Uterus (tissue), 4 donors: ENCODE data around the gene DLEU7. TPM values are rescaled to one million over a fixed set of nuclear protein-coding genes. Genes with fewer than 3 reads are reported as not detected.

Source experiments
- DNase-seq, 2 donors: peaks; one replicate each; pipeline ENCODE4 v3.0.0-alpha.2; 2019 to 2020
- H3K27ac ChIP-seq, 2 donors: fragments of 200-600 bp; sonication (generic); 1 replicate in 1 of 2; 2 replicates in 1 of 2; pipeline ENCODE4 v1.5.1; 2016 to 2018
- H3K27me3 ChIP-seq, 2 donors: fragments of 200-600 bp; sonication (generic); one replicate each; pipeline ENCODE4 v1.5.1; 2018 to 2019; ENCODE audit warnings: control low read depth in 1 of 2
- H3K36me3 ChIP-seq, 2 donors: fragments of 200-600 bp; sonication (generic); one replicate each; pipeline ENCODE4 v1.5.1; 2019; ENCODE audit warnings: control low read depth in 1 of 2
- H3K4me1 ChIP-seq, 2 donors: fragments of 200-600 bp; sonication (generic); one replicate each; pipeline ENCODE4 v1.5.1; 2018 to 2019; ENCODE audit warnings: control low read depth in 1 of 2
- H3K4me3 ChIP-seq, 2 donors: fragments of 200-600 bp; sonication (generic); 1 replicate in 1 of 2; 2 replicates in 1 of 2; pipeline ENCODE4 v1.5.1; 2018 to 2019; ENCODE audit warnings: mild to moderate bottlenecking in 1 of 2
- H3K9me3 ChIP-seq, 2 donors: fragments of 200-600 bp; sonication (generic); one replicate each; pipeline ENCODE4 v1.5.1; 2019; ENCODE audit warnings: control low read depth in 1 of 2
- POLR2A ChIP-seq, 2 donors: fragments of 450-650 bp; IDR thresholded peaks; one replicate each; pipeline ENCODE4 v1.6.1; 2016; ENCODE audit warnings: antibody characterized with exemption in 2 of 2, mild to moderate bottlenecking in 1 of 2, moderate library complexity in 1 of 2
- intact Hi-C: fragments of 100-400 bp; cut with DNase I; formaldehyde crosslinking; loops from one replicate; pipeline ENCODE4 v1.15.1; 2023; ENCODE audit warnings: low total_unique reads
- total RNA-seq, 4 donors: library from RNA; depleted of rRNA in 3 of 4; stranded (reverse); fragments of >200 nt in 3 of 4; gene quantifications; one replicate each; pipeline versions ENCODE4 v1.1.0 to v1.2.4, GENCODE V29; 2014 to 2023
- TF ChIP-seq, protein P1 (sequence below), 4 experiments: fragments of 200-600 bp in 2 of 4; fragments of 450-650 bp in 2 of 4; sonication (generic) in 2 of 4; IDR thresholded peaks; one replicate each; pipeline ENCODE4 v1.5.1; 2016 to 2019; ENCODE audit warnings: antibody characterized with exemption in 4 of 4, mild to moderate bottlenecking in 2 of 4, moderate library complexity in 1 of 4
- donor health status: DM: yes; HTN: yes; CAD: no.

The DLEU7 gene
- total RNA-seq, 4 donors from 2014 or later, result not detected

DNA sequence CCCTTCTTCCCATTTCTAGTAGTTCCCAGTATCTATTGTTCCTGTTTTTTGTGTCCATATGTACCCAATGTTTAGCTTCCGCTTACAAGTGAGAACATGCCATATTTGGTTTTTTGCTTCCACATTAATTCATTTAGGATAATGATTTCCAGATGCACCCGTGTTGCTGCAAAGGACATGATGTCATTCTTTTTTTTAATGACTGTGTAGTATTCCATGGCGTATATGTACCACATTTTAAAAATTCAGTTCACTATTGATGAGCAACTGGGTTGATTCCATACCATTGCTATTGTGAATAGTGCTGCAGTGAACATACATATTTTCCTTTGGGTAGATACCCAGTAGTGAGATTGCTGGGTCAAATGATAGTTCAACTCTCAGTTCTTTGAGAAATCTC, 50.5 kb downstream of the DLEU7 start:
- TF ChIP-seq, protein P1, sequence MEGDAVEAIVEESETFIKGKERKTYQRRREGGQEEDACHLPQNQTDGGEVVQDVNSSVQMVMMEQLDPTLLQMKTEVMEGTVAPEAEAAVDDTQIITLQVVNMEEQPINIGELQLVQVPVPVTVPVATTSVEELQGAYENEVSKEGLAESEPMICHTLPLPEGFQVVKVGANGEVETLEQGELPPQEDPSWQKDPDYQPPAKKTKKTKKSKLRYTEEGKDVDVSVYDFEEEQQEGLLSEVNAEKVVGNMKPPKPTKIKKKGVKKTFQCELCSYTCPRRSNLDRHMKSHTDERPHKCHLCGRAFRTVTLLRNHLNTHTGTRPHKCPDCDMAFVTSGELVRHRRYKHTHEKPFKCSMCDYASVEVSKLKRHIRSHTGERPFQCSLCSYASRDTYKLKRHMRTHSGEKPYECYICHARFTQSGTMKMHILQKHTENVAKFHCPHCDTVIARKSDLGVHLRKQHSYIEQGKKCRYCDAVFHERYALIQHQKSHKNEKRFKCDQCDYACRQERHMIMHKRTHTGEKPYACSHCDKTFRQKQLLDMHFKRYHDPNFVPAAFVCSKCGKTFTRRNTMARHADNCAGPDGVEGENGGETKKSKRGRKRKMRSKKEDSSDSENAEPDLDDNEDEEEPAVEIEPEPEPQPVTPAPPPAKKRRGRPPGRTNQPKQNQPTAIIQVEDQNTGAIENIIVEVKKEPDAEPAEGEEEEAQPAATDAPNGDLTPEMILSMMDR (IDR thresholded peaks at IDR 0.05), result no peak
- no peak for TF ChIP-seq POLR2A (IDR thresholded peaks at IDR 0.05)
- Histone ChIP-seq H3K27me3 (no peaks in the 10 kb centered on the region), H3K36me3 (no peaks in the 10 kb centered on the region), H3K9me3 (no peaks in the 10 kb centered on the region), H3K27ac (no peak overlapping the region), H3K4me1 (no peaks in the 10 kb centered on the region), H3K4me3 (no peak overlapping the region)
- no peak for DNase-seq
- intact Hi-C loops, result no loop called here

DNA sequence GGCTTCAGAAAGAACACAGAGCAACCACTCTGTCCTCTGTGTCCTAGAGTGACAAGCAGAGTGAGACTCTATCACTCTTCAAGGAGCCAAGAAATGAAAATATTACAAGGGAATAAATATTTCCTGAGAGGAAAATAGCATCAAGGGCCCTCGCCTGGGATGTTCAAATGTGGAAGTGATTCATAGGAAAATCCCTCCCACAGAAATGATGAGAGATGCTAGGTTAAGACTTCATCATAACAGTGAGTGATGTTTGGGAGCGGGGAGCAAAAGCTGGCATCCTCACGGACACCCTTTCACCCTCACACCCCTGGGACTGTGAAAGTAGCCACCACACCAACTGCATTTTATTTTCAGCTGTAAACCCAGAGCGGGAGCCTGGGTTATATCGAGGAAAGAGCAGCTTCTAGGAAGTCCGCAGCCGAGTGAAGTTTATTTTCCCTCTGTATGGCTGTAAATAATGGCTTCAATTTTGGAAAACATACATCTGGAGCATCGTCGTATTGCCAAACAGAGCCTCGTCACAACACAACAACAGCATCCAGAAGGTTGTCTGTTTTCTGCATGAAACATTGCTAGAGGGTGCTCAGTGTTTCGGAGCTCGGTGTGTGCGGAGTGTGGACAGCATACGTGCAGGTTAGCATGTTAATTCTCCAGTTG, 54.8 kb downstream of the DLEU7 start:
- DNase-seq, result no peak
- H3K9me3 ChIP-seq, result no peaks in the 10 kb centered on the region
- no peak overlapping the region for H3K27ac ChIP-seq
- no peak overlapping the region for H3K4me3 ChIP-seq
- intact Hi-C loops, result no loop called here
- no peaks in the 10 kb centered on the region for H3K36me3 ChIP-seq
- H3K4me1 ChIP-seq, result no peaks in the 10 kb centered on the region
- TF ChIP-seq POLR2A (IDR thresholded peaks at IDR 0.05), result no peak
- TF ChIP-seq, protein P1 (IDR thresholded peaks at IDR 0.05), result no peak
- no peaks in the 10 kb centered on the region for H3K27me3 ChIP-seq

DNA sequence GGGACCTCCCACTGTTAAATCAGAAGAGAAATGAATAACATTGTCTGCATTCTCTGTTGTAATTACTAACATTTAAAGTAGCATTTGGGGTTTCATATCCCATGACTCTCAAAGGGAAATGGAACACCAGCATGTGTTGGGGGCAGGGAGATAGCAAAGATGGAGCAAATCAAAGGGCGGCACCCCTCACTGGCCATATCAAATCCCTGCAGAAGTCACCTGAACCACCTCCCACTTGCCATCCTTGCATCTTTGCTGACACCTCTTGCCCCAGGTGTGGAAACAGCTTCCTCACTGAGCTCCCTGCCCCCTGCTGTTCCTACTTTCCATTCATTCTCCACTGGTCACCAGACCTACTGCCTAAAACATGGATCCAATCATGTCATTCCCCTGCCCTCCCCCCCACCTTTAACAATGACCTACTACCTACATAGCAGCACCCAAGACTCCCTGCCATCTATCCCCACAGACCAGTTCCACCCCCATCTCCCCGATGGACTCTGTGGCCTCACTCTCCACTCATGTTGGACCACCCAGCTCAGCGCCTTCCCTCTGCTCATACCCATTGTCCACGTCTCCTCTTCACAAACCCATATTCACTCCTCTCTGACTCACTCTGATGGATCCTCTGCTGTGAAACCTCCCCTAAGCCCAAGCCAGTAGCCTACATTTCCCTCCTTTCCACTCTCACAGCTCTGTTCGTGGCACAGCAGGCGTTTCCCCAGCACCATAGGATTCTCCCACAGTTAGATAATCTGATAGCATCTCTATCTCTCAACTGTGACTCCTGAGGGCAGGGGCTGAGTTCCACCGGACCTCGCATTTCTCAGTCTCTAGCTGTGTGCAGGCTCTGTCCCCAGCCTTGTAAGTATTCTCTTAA, 55.9 kb downstream of the DLEU7 start:
- Histone ChIP-seq H3K36me3 (no peaks in the 10 kb centered on the region), H3K4me1 (no peaks in the 10 kb centered on the region), H3K9me3 (no peaks in the 10 kb centered on the region), H3K27me3 (no peaks in the 10 kb centered on the region), H3K27ac (no peak overlapping the region), H3K4me3 (no peak overlapping the region)
- intact Hi-C loops, result no loop called here
- TF ChIP-seq, protein P1 (IDR thresholded peaks at IDR 0.05), result no peak
- TF ChIP-seq POLR2A (IDR thresholded peaks at IDR 0.05), result no peak
- DNase-seq, result no peak

DNA sequence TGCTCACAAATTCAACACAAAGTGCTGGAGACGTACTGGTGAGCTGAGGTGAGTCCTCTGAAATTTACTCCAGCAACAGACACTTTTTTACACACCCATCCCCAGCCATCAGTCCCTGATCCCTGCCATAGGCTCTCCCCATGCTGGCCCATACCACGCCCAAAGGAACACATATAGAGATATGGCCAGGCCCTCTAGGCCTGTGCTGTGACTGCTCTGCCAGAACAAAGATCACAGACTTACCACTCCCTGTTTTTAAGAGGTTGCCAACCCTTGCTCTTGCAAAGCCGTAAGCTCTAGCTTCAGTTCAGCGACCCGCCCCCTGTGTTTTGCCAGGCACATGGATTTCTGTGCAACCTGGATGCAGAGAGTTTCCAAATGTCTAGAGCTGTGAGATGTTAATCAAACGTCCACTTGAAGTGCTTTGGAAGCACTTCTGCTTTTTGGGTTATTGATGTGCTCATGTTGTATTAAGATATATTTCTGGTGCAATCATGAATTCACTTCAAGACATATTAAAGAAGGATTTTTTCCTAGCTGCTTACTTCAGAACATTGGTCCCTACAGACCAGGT, 59.7 kb downstream of the DLEU7 start:
- no peak for TF ChIP-seq POLR2A (IDR thresholded peaks at IDR 0.05)
- TF ChIP-seq, protein P1 (IDR thresholded peaks at IDR 0.05), result no peak
- intact Hi-C loops, result no loop called here
- Histone ChIP-seq H3K27me3 (no peaks in the 10 kb centered on the region), H3K9me3 (no peaks in the 10 kb centered on the region), H3K4me1 (no peaks in the 10 kb centered on the region), H3K36me3 (no peaks in the 10 kb centered on the region), H3K27ac (no peak overlapping the region), H3K4me3 (no peak overlapping the region)
- DNase-seq, result no peak

DNA sequence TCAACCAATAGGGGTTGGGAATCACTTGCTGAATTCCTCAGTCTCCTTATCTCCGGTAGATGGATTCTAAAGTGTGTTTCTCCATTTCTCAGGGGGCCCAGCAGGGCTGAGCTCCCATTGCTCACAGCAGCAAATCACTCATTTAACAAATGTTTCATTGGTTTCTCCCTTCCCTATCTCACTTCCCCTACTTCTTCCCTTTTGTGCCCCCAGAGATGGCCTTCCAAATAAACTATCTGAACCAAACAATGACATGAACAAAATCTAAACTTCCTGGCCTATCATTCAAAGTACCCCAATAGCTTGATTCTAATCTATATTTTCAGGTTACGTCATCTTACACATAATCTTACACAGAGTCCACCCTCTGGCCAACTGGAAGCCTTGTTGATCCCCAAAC, 60.4 kb downstream of the DLEU7 start:
- Histone ChIP-seq H3K27ac (no peak overlapping the region), H3K36me3 (no peaks in the 10 kb centered on the region), H3K4me3 (no peak overlapping the region), H3K4me1 (no peaks in the 10 kb centered on the region), H3K9me3 (no peaks in the 10 kb centered on the region), H3K27me3 (no peaks in the 10 kb centered on the region)
- DNase-seq, result no peak
- no peak for TF ChIP-seq POLR2A (IDR thresholded peaks at IDR 0.05)
- TF ChIP-seq, protein P1 (IDR thresholded peaks at IDR 0.05), result no peak
- intact Hi-C loops, result no loop called here
